Stimulated activated CD4-positive, alpha-beta T cell treated with anti-CD3 and anti-CD28 coated beads, Interleukin-4, amount 100 ng/mL, for 1 hour (primary cell): Measurements from ENCODE around the gene SUMO3.

Experiments
- DNase-seq: peaks from one replicate; pipeline ENCODE4 v3.0.0-alpha.2; 2020

SUMO3 gene

DNA sequence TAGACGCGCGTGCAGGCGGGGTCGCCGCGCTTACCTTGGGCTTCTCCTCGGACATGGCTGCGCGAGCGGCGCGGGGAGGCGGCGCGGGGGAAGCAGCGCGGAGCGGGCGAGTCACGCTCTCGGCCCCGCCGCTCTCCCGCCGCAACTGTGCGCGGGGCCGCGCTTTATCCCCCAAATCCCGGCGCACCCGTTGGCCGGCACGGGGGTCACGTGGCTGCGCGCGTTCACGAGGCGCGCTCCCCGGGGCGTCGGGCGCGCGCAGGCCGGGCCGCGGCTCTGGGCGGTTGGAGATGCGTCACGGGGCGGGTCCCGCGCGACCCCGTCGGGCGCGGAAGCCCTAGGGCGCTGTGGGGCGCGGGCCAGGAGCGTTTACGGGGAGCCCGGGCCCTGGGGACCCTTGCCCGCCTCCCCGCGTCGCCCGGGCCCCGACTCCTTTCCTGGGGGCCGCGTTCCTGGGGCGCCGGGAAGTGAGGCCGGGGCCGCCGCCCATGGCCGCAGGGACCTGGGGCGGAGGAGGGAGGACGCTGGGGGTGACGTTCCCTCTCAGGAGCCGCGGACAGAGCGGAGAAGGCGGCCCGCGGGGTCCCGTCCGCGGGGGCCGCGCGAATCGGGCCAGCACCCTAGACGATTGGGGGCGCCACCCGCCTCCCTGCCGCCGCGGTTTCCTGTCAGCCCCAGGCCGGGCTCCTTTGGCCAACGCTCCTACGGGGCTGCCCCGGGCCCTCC, at the start of gene SUMO3:
Gene SUMO3 (minus strand): TSS at position 149 of the 726 bp plus-strand sequence. CDS start 94 bp downstream, at position 55.
- peak; percentile 83 for DNase-seq

DNA sequence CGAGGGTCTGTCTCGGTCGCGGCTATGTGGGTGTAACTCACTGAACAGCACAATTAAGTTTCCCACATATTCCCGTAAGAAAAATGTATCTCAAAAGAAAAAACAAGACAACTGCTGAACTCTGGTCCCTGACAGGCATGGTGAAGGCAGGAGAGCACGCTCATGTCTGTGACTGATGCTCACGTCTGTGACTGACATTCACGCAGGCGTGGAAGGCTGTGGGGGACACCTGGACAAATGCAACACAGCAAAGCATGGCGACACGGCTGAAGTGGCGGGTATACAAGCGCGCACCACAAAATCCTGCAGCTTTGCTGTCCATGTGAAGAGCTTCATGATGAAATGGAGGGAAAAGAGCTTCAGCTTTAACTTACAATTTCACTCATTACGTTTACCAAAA, 49.6 kb upstream of the SUMO3 start:
- no peak for DNase-seq

DNA sequence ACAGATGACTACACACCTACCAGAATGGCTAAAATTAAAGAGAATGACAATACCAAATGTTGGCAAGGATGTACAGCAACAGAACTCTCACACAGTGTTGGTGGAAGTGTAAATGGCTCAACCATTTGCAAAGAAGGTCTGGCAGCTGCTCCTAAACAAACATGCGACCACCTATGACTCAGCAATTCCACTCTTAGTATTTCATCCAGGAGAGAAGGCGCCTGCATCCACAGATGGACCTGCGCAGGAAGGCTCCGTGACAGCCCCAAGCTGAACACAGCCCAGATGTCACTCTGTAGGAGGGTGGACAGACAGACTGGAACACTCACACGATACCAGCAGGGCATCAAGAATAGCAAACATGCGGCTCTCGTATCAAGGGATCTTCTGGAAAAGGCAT, 48.9 kb upstream of the SUMO3 start:
- DNase-seq: no peak

DNA sequence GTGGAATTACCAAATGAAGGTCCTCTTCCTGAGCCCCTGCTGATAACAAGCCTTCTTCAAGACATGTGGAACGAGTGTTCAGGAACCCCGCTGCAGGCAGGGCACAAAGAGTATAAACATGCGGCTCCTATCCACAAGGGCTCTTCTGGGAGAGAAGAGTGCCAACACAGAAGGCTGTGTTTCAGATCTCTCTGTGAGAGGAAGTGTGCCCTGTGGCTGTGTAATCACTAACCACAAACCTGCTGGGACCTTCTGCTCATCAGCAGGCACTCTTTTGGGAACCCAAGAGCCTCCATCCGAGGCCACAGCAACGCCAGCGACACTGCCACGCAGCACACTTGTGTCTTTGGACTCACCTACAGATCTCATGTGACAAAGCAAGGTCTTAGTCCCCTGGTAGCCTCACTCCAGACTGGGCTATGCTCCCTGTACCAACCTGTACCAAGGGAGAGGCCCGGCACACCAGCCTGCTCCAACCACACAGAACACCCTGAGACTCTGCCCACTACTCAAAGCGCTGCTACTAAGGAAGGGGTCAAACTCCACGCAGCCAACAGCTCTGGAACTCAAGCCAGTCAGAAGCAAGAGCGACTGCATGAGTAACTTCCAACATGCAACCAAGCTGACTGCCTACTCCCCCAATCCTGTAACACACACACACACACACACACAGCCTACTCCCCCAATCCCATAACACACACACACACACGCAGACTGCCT, 47.9 kb upstream of the SUMO3 start:
- no peak for DNase-seq

DNA sequence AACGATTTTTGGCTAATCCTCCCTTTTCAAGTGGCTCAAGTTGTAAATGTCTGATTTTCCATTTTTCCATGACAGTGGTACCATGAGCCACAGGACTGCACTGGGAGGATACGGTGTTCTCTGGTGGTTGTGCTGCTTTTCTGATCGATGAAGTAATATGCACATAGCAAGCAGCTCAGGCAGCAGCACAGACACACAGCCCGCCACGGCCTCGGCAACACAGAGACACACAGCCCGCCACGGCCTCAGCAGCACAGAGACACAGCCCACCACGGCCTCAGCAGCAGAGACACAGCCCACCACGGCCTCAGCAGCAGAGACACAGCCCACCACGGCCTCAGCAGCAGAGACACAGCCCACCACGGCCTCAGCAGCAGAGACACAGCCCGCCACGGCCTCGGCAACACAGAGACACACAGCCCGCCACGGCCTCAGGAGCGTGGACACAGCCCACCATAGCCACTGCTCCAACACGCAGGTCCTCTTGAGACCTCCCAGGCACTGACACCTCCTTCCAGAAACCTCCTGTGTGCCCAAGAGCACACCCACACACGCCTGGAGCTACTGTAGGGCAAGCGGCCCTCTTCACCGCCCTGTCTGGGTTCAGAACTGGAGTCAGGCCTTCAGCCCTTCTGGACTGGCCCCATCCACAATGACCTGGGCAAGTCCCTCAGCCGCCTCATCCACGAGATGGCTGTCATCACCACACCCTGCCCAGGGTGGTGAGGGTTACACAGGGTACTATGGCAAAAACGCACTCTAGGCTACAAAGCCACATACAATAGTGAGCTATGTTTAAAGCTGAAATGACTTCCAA, 45.2 kb upstream of the SUMO3 start:
- DNase-seq: no peak

DNA sequence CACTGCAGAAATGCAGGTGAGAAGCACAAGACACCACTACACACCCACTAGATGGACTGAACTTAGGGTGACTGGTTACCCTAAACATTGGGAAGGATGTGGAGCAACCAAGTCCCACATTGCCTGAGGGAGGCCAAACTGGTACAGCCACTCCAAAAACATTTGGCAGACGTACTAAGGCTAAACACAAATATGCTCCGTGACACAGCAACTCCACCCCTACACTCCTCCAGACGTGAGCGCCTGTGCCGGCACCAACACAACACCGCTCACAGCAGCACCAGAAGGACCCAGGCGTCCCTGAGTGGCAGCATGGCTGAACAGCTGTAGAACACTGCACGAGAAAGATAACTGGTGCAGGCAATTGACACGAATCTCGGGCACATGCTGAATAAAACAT, 40.9 kb upstream of the SUMO3 start:
- no peak for DNase-seq

DNA sequence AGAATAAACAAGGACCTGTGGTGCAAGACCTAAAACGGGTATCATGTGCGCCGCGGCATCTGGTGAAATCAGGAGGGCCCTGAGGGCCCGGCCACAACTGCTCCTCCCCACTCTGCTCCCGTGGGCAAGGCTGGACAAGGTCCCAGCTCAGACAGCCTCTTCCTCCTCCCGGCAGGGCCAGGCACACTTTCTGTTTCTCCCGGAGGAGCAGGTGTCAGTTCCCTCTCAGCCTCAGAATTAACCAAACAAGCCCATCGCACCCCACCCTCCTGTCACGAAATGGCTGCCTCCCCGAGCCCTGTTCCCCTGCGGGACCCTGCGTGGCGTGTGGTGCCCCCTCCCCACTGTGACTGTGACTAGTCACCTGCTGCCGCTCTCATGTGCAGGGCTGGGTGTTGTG, 40.4 kb upstream of the SUMO3 start:
- no peak for DNase-seq

DNA sequence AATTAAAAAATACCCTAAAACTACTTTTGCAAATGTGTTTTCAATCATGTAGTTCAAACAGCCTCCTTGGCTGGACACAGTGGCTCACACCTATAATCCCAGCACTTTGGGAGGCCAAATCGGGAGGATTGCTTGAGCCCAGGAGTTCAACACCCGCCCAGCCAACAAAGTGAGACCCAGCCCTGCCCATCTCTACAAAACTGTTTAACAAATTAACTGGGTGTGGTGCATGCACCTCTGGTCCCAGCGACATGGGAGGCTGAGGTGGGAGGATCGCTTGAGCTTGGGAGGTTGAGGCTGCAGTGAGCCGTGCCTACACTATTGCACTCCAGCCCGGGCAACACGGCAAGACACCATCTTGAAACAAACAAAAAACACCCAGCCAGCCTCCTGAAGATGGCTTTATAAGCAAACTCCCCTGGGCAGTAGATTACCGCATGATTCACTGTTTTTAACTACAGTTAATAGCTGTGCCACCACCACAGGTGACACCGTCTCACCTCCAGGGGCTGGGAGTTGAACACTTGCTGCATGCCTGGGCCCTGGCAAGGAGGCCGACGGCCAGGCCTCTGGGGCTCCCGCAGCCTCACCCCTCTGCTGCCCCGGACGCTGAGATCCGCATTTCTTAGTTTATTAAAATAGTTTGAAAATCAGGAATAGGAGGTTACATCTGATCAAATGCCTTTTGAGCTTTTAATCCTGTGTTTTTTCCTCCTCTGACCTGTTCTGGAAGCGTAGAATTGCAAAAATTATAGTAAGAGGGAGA, 39.4 kb upstream of the SUMO3 start:
- DNase-seq: no peak

DNA sequence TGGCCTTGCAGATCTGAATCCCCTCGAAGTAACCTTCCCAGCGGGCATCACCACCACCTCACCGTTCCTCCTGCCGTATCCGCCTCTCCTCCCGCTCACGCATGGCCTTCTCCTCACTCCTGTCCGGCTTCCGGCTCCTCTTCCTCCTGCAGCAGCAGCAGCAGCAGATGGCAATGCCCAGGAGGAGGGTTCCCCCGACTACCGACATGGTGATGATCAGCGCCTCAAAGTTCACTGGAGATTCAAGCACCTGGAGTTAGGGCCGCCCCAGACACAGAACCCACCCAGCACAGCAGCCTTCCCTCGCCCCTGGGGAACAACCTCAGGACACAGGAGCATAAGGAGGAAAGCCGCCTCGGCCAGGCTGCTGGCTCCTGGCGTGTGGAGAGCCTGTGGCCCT, 38.3 kb upstream of the SUMO3 start:
- DNase-seq: no peak

DNA sequence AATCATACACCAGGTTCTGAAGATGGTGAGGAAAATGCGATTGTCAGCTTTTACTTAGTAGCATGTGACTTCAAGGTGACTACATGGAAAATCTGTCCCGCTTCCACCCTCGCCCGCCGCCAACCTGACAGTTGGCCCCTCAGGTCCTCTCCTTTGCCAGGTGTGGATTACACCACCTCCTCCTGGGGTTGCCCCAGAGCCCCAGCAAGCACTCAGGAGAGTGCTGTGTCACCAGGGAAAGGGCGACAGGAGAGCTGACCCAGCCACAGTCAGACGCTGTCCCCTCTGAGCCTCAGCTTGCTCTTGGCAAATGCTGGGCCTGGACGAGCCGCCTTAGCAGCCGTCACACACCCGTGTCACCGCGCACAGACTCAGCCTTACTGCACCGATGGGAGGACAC, 37.7 kb upstream of the SUMO3 start:
- DNase-seq: no peak

DNA sequence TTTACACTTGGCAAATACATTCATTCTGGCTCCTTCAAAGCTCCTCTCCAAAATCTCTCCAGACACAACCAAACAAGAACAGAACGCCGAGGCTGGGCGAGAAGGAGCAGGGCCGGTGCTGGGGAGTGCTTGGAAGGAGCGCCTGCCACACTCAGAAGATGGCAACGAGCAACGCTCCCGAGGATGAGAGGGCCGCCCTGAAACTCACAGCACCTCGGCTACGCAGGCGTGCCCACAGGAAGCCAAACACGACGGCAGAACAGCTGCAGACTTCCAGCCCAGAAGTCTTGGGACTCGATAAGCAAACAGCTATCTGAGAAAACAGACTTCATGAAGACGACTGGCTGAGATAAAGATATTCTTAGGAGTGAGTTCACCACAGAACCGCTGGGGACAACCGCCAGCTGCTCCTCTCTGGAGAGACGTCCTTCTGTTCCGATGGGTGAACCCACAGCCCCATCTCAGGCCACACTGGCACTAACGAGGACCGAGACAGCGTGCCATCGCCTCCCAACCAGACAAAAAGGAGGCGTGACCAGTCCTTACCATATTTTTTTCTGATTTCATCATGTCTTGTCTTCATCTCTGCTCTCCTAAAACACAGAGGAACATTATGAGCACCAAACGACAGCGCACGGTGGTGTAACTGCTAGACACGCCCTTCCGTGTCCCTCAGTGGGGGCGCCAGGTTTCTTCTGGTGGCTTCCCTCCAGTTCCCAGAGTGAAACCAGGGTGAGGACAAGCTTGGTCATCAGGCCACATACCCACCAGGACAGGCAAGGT, 37.0 kb upstream of the SUMO3 start:
- DNase-seq: no peak

DNA sequence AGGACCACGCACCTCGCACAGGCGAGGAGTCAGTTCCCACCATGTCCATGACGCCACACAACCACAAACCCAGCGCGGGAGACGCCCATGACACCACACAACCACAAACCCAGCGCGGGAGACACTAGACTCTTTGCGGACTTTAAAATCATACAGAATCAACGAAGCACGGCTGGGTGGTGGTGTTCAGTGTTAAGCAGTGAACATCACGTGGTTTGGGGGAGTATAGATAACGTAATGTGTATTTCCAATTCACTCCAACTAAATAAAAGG, 36.5 kb upstream of the SUMO3 start:
- no peak for DNase-seq

DNA sequence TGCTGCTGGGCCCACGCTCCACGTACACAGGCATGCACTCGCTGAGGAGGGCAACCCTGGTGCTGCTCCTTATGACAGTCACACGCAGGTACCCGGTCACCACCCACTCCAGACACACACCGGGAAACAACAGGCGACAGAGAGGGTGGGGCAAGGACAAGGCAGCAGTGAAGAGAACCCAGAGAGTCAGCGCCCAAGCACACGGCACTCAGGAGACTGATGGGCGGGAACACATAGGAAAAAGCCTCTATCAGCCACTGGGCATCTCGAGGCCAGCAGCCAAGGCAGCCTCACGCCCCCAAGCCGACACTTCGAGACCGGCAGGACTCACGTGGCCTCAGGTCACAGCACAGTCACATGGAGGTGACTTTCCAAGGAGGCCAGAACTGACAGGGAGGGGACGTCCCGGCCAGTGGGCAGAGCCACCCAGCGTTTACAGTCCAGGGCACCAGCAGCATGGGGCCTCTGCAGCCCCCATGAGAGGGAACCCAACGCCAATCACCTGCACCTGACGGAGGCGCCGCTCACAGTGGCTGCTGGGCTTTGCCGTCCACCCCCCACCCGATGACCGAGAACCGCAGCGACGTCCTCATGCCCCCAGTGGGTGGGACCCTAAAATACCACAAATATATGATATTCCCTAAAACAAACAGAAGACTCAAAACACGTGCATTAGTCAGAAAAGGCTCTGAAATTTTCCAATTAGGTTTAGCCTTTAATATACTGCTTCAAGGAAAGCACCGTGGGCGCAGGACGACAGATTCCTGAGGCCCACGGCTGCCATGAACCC, 35.9 kb upstream of the SUMO3 start:
- no peak for DNase-seq

DNA sequence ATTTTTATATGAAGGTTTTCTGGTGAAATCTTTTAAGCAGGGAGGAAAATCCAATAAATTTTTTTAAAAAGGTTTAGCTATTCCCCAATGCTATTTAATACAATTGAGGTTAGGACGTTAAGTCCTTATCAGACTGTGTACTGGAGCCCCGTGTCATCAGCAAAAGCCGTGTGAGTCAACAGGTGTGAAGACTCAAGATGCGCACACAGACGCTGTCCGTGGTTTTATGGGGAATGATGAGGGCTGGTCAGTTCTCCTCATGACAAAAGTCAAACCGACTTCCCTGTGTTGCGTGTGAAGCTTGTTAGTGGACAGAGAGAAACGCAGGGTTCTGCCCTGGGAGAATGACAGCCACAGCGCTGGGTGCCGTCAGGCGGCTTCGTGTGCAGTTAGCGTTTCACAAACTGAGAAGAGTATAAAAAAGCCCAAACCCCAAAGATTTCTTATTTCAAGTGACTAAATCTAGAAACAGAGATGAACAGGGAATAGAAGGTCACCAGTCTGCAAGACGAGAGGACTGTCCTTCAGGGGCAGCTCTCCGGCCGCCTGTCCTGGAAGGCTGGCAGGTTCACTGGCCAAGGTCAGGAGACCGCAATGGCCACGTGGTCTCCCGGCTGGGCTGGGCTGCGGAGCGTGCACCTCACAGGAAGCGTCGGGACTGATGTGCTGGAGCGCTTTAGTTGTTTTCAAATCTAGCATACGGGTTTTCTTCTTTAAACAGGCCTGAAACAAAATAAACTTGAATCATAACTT, 33.2 kb upstream of the SUMO3 start:
- DNase-seq: no peak

DNA sequence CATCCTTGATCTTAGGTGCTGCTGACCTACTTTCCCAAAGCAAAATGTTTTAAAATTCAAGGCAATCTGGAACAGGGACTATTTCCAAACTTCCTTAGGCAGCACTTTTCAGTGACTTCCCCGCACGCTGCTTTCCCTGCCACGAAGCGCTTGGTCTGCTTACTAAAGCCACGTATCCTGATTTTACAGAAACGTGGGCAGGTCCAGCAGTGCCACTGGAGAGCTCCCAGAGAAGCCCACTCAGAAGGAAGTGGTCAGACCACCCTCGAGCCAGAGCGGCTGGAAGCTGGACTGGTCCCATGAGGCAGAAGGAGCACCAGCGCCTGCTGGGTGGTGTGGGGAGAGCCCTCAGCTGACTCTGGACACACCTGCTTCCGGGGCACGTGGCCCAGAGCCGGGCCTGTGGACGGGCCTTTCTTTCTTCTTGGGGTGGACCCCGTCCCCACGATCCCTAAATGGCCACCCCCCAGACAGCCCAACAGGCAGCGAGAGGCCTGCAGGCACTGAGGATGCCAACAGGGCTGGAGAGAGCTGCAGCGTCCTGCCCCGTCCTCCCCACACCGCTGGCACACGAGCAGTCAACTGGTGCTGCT, 32.4 kb upstream of the SUMO3 start:
- no peak for DNase-seq

DNA sequence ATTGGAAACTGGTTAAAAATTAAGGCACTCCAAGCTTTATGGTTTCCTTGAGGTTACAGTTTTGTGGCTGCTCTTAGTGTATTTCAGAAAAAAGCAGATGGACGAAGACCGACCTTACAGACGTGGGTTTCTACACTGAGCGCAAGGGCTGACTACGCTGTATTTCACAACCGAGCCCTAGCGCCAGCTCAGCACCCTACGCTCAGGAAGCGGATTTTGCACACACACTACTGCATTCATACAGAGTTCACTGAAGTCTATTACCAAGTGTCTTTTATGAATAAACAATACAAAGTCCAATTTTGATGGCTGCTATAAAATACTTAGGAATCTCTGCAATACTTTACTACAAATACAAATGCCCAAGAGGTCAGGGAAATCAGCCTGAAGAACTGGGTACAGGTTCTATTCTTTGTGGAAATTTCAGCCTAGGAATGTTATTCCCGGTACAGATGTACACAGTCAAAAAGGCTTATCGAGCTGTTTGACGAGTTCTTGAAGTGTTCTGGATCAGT, 31.8 kb upstream of the SUMO3 start:
- no peak for DNase-seq

DNA sequence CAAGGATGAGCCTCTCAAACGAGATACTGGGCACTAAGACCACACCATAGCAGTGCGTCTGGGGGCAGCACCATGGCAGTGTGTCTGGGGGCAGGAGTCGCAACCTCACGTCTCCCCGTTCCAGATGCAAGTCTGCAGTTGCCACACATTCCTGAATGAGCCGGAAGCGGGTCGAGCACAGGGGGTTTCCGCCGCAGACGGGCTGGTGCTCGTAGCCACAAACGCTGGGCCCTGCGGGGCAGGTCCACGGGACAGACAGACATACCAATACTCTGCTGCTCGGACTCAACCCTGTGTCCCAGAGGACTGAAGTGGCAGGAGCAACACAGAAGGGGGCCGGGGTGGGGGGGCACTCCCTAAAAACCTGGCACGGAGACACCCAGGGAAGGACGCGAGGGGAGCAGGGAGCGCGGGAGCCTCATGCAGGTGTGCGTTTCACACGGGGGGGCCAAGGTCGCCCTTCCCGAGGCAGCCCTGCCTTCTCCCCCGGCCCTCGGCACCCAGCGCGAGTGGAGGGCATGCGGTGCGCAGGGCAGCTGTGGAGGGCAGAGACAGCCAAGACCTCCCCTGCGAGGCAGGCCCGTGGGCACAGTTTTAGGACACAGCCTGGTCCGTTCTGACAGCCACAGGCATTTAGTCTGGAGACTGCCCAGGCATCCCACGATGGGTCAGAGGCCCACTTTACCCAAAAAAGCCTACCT, 31.1 kb upstream of the SUMO3 start:
- DNase-seq: no peak

DNA sequence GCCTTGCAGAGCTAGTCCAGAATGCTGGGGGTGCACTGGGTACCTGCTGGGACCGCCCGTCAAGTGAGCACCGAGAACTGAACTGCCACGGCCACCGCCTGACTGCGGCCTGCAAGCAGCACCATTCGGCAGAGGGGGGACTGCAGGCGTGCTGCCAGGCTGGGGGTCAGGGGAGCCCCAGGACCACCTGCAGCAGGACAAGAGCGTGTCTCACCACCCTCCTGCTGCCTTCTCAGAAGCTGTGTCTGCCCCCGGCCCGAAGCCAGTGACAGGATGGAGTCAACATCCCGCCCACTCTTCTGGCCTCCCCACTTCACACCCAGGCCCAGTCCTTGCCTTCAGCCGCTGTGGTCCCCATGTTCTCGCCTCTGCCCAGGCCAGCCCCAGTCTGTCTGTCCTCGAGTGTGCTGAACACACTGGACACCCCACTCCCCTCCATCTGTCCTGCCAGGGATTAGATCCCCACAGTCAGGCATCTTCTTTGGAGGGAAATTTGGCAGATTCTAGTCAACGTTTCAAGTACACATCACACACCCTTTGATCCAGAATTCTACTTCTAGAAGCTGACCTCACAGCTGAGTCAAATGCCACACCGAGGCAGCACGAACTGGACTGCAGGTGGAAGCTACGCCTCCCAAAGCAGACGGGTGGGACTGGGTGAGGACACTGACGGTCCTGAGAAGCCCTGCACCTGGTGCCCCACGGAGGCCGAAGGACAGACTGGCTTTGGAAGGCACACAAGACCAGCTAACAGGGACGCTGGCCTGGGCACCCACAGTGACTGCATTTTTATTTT, 29.6 kb upstream of the SUMO3 start:
- no peak for DNase-seq
